HepG2 (cell line): Measurements from ENCODE around the gene MORF4L1. TPM values are rescaled to one million over a fixed set of nuclear protein-coding genes. Genes with fewer than 3 reads are reported as not detected.

ENCODE experiments used
- CREM ChIP-seq, 2 experiments: sonication (generic) in 1 of 2; formaldehyde crosslinking in 1 of 2; IDR thresholded peaks; 2 replicates each; pipeline versions ENCODE4 v1.4.0 to v1.6.1; 2016 to 2020; ENCODE audit warnings: antibody characterized with exemption in 1 of 2, mild to moderate bottlenecking in 1 of 2, missing genetic modification reagents in 1 of 2
- FOSL2 ChIP-seq: sonication (generic); formaldehyde crosslinking; IDR thresholded peaks from 2 replicates; pipeline ENCODE4 v1.4.0; 2020; ENCODE audit warnings: missing genetic modification reagents
- GATAD1 ChIP-seq: IDR thresholded peaks from 2 replicates; pipeline ENCODE4 v1.6.1; 2016; ENCODE audit warnings: missing genetic modification reagents, missing compliant biosample characterization
- GTF2F1 ChIP-seq: fragments of 150-350 bp; IDR thresholded peaks from 2 replicates; pipeline ENCODE4 v1.6.1; 2014; ENCODE audit warnings: low read length
- GTF3A ChIP-seq: sonication (generic); formaldehyde crosslinking; conservative IDR thresholded peaks from 2 replicates; pipeline ENCODE4 v1.4.0; 2020; ENCODE audit warnings: mild to moderate bottlenecking, missing genetic modification reagents
- KLF15 ChIP-seq: sonication (generic); formaldehyde crosslinking; IDR thresholded peaks from 2 replicates; pipeline ENCODE4 v1.8.1; 2023; ENCODE audit warnings: borderline replicate concordance, mild to moderate bottlenecking, inconsistent platforms, missing genetic modification reagents, mixed read lengths
- MIER3 ChIP-seq: IDR thresholded peaks from 2 replicates; pipeline ENCODE4 v1.6.1; 2016; ENCODE audit warnings: missing compliant biosample characterization, borderline replicate concordance
- NFE2 ChIP-seq: sonication (generic); formaldehyde crosslinking; IDR thresholded peaks from 2 replicates; pipeline ENCODE4 v1.4.0; 2020; ENCODE audit warnings: missing genetic modification reagents
- RFXANK ChIP-seq: IDR thresholded peaks from 2 replicates; pipeline ENCODE4 v1.6.1; 2016
- SRSF4 ChIP-seq: fragments of 200-400 bp; formaldehyde crosslinking; IDR thresholded peaks from one replicate; pipeline ENCODE4 v1.6.1; 2018; ENCODE audit warnings: mild to moderate bottlenecking, low read depth, low read length, moderate library complexity; ENCODE audit not compliant: poor library complexity, severe bottlenecking
- YY1 ChIP-seq: IDR thresholded peaks from 2 replicates; pipeline ENCODE4 v1.6.1; 2011; ENCODE audit warnings: low read length, low read depth, moderate library complexity, mild to moderate bottlenecking; ENCODE audit not compliant: insufficient read depth, insufficient replicate concordance
- ZNF160 ChIP-seq: sonication (generic); formaldehyde crosslinking; IDR thresholded peaks from 2 replicates; pipeline ENCODE4 v1.8.0; 2022; ENCODE audit warnings: mild to moderate bottlenecking, inconsistent platforms, missing genetic modification reagents
- ZNF20 ChIP-seq: sonication (generic); formaldehyde crosslinking; IDR thresholded peaks from 2 replicates; pipeline ENCODE4 v1.4.0; 2020; ENCODE audit warnings: mild to moderate bottlenecking, moderate library complexity, missing genetic modification reagents
- ZNF335 ChIP-seq: sonication (generic); formaldehyde crosslinking; IDR thresholded peaks from 2 replicates; pipeline ENCODE4 v1.4.0; 2020; ENCODE audit warnings: missing genetic modification reagents
- ZNF432 ChIP-seq: sonication (generic); formaldehyde crosslinking; IDR thresholded peaks from 2 replicates; pipeline ENCODE4 v1.5.0; 2020; ENCODE audit warnings: missing genetic modification reagents, mild to moderate bottlenecking, borderline replicate concordance
- ZNF460 ChIP-seq: sonication (generic); formaldehyde crosslinking; IDR thresholded peaks from 2 replicates; pipeline ENCODE4 v1.5.1; 2020; ENCODE audit warnings: missing genetic modification reagents, mild to moderate bottlenecking, borderline replicate concordance
- ZNF607 ChIP-seq: sonication (generic); formaldehyde crosslinking; IDR thresholded peaks from 2 replicates; pipeline ENCODE4 v1.5.1; 2020; ENCODE audit warnings: missing genetic modification reagents, mild to moderate bottlenecking, borderline replicate concordance
- ZNF768 ChIP-seq: sonication (generic); formaldehyde crosslinking; IDR thresholded peaks from 2 replicates; pipeline ENCODE4 v1.4.0; 2020; ENCODE audit warnings: missing genetic modification reagents
- ZNF816 ChIP-seq: sonication (generic); formaldehyde crosslinking; IDR thresholded peaks from 2 replicates; pipeline ENCODE4 v1.8.0; 2022; ENCODE audit warnings: missing genetic modification reagents, mild to moderate bottlenecking, borderline replicate concordance
- polyA plus RNA-seq, 8 experiments: library from polyadenylated mRNA; depleted of rRNA in 3 of 8; stranded (reverse) in 7 of 8; unstranded in 1 of 8; fragments of >200 nt; fragmentation: Illumina TruSeq in 4 of 8; extraction: Trizol in 4 of 8; gene quantifications; 2 replicates each; pipeline versions ENCODE4 v1.2.1 to v1.2.3, GENCODE V29; 2011 to 2016; ENCODE audit warnings: low read depth in 4 of 8, missing spikeins in 1 of 8, mixed read lengths in 1 of 8; ENCODE audit not compliant: insufficient read depth in 1 of 8
- total RNA-seq, 5 experiments: library from RNA; depleted of rRNA; stranded (reverse); fragments of >200 nt; fragmentation: Illumina TruSeq; extraction: Trizol; gene quantifications; 2 replicates each; pipeline ENCODE4 v1.2.3, GENCODE V29; 2016; ENCODE audit warnings: low read depth in 1 of 5
- TF ChIP-seq, protein P1 (sequence below): sonication (generic); formaldehyde crosslinking; IDR thresholded peaks from 2 replicates; pipeline ENCODE4 v1.5.1; 2020; ENCODE audit warnings: missing genetic modification reagents, mild to moderate bottlenecking, borderline replicate concordance
- TF ChIP-seq, protein P2 (sequence below): sonication (generic); formaldehyde crosslinking; IDR thresholded peaks from 2 replicates; pipeline ENCODE4 v1.5.1; 2020; ENCODE audit warnings: mild to moderate bottlenecking, missing genetic modification reagents, moderate library complexity
- TF ChIP-seq, protein P3 (sequence below): sonication (generic); formaldehyde crosslinking; IDR thresholded peaks from 2 replicates; pipeline ENCODE4 v1.5.0; 2020; ENCODE audit warnings: missing genetic modification reagents, mild to moderate bottlenecking, borderline replicate concordance

The MORF4L1 gene
- total and polyA plus RNA-seq, 2 of the 13 experiments (the other 11 are each of a cell fraction or from before 2014, with no cell fraction given), result 218 to 219 TPM

DNA sequence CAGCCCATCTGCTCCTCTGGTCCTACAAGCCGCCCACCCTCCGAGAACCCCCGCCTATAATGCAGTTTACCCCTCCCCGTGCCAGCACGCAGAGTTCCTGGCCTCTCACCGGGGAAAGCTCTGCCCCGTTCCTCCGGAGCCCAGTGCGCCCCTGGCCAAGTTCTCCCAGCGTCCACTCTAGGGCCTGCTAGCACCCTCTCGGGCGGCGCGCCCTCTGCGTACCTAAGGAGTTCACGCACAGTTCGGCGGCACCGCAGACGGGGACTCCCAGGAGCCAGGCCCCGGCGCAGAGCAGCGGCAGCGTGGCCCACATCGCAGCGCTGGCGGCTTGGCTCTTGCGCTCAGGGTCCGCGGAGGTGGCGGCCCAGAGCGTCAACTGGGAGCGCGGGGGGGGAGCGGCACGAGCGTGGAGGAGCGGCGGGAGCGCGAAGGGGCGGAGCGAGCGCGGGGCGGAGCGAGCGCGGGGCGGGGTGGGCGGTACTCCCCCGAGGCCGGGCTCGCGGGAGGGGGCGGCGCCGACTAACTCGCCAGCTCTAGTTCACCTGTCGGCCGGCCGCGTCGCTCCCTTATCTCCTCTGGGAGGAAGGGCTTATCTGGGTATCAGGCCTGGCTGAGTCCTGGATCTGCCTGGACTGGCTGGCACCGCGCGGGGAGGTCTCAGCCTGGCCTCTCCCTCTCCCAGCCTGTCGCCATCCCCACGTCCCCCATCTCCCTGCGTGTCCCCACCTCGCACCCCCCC lies 72.1 kb downstream of the MORF4L1 start, which contains the start of gene CTSH (continued):
- TF ChIP-seq SRSF4 (no peak), ZNF335 (CRISPR knock-in tag) (no peak), CREM (IDR thresholded peaks at IDR 0.05) (no peak), CREM (CRISPR knock-in tag; IDR thresholded peaks at IDR 0.05) (no peak), RFXANK (CRISPR knock-in tag) (no peak), NFE2 (no peak), YY1 (peak; percentile 56), ZNF432 (CRISPR knock-in tag) (no peak), ZNF607 (CRISPR knock-in tag) (peak; percentile 88; the same call in 1 of the 2 replicates), ZNF460 (CRISPR knock-in tag) (no peak), ZNF20 (CRISPR knock-in tag) (no peak), GTF2F1 (no peak), FOSL2 (CRISPR knock-in tag) (peak; percentile 25; the same call in 1 of the 2 replicates), ZNF160 (CRISPR knock-in tag) (no peak; the same call in none of the 2 replicates), GATAD1 (CRISPR knock-in tag) (peak; percentile 39; the same call in 1 of the 2 replicates), GTF3A (CRISPR knock-in tag) (0 out of 2 replicates have a peak, but pooled peaks have one; percentile 52), KLF15 (CRISPR knock-in tag) (no peak), ZNF768 (CRISPR knock-in tag) (peak; percentile 66; the same call in 1 of the 2 replicates), MIER3 (no peak), ZNF816 (no peak)
- TF ChIP-seq, protein P1, sequence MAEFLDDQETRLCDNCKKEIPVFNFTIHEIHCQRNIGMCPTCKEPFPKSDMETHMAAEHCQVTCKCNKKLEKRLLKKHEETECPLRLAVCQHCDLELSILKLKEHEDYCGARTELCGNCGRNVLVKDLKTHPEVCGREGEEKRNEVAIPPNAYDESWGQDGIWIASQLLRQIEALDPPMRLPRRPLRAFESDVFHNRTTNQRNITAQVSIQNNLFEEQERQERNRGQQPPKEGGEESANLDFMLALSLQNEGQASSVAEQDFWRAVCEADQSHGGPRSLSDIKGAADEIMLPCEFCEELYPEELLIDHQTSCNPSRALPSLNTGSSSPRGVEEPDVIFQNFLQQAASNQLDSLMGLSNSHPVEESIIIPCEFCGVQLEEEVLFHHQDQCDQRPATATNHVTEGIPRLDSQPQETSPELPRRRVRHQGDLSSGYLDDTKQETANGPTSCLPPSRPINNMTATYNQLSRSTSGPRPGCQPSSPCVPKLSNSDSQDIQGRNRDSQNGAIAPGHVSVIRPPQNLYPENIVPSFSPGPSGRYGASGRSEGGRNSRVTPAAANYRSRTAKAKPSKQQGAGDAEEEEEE (CRISPR knock-in tag), result no peak
- TF ChIP-seq, protein P2, sequence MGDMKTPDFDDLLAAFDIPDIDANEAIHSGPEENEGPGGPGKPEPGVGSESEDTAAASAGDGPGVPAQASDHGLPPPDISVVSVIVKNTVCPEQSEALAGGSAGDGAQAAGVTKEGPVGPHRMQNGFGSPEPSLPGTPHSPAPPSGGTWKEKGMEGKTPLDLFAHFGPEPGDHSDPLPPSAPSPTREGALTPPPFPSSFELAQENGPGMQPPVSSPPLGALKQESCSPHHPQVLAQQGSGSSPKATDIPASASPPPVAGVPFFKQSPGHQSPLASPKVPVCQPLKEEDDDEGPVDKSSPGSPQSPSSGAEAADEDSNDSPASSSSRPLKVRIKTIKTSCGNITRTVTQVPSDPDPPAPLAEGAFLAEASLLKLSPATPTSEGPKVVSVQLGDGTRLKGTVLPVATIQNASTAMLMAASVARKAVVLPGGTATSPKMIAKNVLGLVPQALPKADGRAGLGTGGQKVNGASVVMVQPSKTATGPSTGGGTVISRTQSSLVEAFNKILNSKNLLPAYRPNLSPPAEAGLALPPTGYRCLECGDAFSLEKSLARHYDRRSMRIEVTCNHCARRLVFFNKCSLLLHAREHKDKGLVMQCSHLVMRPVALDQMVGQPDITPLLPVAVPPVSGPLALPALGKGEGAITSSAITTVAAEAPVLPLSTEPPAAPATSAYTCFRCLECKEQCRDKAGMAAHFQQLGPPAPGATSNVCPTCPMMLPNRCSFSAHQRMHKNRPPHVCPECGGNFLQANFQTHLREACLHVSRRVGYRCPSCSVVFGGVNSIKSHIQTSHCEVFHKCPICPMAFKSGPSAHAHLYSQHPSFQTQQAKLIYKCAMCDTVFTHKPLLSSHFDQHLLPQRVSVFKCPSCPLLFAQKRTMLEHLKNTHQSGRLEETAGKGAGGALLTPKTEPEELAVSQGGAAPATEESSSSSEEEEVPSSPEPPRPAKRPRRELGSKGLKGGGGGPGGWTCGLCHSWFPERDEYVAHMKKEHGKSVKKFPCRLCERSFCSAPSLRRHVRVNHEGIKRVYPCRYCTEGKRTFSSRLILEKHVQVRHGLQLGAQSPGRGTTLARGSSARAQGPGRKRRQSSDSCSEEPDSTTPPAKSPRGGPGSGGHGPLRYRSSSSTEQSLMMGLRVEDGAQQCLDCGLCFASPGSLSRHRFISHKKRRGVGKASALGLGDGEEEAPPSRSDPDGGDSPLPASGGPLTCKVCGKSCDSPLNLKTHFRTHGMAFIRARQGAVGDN, result peak; percentile 98
- TF ChIP-seq, protein P3, sequence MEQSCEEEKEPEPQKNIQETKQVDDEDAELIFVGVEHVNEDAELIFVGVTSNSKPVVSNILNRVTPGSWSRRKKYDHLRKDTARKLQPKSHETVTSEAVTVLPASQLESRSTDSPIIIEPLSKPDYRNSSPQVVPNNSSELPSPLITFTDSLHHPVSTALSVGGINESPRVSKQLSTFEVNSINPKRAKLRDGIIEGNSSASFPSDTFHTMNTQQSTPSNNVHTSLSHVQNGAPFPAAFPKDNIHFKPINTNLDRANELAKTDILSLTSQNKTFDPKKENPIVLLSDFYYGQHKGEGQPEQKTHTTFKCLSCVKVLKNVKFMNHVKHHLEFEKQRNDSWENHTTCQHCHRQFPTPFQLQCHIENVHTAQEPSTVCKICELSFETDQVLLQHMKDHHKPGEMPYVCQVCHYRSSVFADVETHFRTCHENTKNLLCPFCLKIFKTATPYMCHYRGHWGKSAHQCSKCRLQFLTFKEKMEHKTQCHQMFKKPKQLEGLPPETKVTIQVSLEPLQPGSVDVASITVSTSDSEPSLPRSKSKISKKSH (CRISPR knock-in tag), result peak; percentile 59; the same call in 1 of the 2 replicates
